IPS-18a (cell line): ENCODE data around the gene MEPCE.

Source experiments
- H3K27ac ChIP-seq: one replicate; pipeline ENCODE4 v1.5.1; 2013; ENCODE audit warnings: low read length
- H3K27me3 ChIP-seq: one replicate; pipeline ENCODE4 v1.6.1; 2013; ENCODE audit warnings: mild to moderate bottlenecking, low read length; ENCODE audit not compliant: control insufficient read depth, insufficient read depth
- H3K36me3 ChIP-seq: one replicate; pipeline ENCODE4 v1.6.1; 2013; ENCODE audit warnings: low read depth, low read length; ENCODE audit not compliant: control insufficient read depth
- H3K4me1 ChIP-seq: one replicate; pipeline ENCODE4 v1.6.1; 2013; ENCODE audit warnings: low read depth, low read length; ENCODE audit not compliant: control insufficient read depth
- H3K4me3 ChIP-seq: one replicate; pipeline ENCODE4 v1.5.1; 2013; ENCODE audit warnings: low read length
- H3K9ac ChIP-seq: one replicate; pipeline ENCODE4 v1.6.1; 2013; ENCODE audit warnings: mild to moderate bottlenecking, low read length, moderate library complexity
- H3K9me3 ChIP-seq: one replicate; pipeline ENCODE4 v1.6.1; 2013; ENCODE audit warnings: low read depth, low read length; ENCODE audit not compliant: control insufficient read depth

MEPCE gene

DNA sequence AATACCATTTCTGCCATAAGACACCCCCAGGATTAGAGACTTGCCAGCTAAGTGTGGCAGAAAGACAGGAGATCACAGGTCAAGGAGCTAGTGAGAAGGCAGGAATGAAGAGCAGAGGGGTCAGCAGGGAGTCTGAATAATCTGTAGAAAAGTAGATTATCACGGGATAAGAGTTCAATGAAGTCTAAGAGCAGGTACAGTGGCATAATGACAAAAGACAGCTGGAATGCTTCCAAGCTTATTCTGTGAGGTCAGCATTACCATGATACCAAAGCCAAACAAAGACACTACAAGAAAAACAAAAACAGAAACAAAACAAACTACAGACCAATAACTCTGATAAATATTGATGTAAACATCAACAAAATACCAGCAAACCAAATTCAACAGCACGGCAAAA, 35.6 kb upstream of the MEPCE start:
- Histone ChIP-seq H3K27ac (no peak overlapping the region), H3K9ac (no peak overlapping the region), H3K4me1 (no peaks in the 10 kb centered on the region), H3K9me3 (no peaks in the 10 kb centered on the region), H3K27me3 (no peaks in the 10 kb centered on the region), H3K36me3 (no peaks in the 10 kb centered on the region), H3K4me3 (no peak overlapping the region)

- H3K9ac ChIP-seq: no peak overlapping the region
- no peaks in the 10 kb centered on the region for H3K9me3 ChIP-seq
- H3K27me3 ChIP-seq: no peaks in the 10 kb centered on the region
- H3K27ac ChIP-seq: no peak overlapping the region
- H3K36me3 ChIP-seq: no peaks in the 10 kb centered on the region
- no peak overlapping the region for H3K4me3 ChIP-seq
- no peaks in the 10 kb centered on the region for H3K4me1 ChIP-seq
These were observed 33.1 kb upstream of the MEPCE start for GRCh38 chr7:100396421-100396982.

DNA sequence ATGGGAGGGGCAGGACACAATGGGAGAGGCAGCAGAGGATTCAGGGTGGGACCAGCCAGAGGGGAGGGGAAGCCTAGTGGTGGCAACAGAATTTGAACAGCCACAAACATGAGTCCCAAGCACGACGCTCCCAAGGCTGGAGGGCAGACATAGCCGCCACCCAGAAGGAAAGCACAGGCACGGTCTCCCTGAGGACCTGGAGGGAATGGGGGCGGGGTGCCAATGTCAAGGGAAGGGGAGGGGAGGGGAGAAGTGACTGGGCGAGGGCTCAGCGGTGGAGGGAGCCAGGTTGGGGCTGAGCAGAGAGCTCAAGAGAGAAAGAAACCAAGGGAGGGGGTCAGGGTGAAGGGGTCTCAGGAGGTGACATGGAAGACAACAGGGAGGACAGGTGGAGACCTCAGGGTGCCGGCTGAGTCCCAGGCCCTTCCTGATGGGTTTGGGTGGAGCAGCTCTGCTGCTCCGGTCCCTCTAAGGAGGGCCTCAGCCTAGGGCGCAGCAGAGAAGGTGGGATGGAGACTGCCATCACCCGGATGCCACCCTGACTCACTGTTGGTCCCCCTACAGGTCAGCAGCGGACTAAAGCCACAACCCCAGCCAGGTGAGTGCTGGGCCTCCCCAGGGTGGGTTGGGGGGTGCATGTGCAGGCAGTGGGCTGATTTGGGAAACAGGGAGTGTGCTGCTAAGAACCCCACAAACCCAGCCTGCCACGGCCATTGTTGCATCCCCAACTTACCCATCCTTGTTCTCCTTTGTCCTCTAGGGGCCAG, 32.1 kb upstream of the MEPCE start:
- H3K4me3 ChIP-seq: no peak overlapping the region
- H3K4me1 ChIP-seq: no peaks in the 10 kb centered on the region
- H3K9me3 ChIP-seq: no peaks in the 10 kb centered on the region
- H3K27ac ChIP-seq: no peak overlapping the region
- no peaks in the 10 kb centered on the region for H3K36me3 ChIP-seq
- H3K9ac ChIP-seq: no peak overlapping the region
- H3K27me3 ChIP-seq: no peaks in the 10 kb centered on the region

DNA sequence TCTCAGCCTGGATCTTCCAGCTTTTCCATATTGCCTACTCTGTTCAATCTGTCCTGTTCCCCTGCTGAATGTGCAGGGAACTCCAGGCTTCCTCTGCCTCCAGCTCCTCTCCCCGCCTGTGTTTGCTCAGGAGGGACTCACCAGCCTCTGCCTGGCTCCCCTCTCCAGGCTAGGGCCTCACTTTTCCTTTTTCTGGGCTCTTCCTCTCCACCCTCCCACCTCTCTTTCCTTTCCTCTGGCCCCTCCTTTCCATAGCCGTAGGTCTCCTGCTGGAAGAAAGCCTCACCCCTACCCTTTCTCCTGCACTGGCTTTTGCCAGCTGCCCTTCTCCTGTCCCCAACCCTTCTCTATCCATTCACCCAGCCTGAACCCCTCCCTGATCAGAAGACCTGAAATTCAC, 31.4 kb upstream of the MEPCE start:
- Histone ChIP-seq H3K4me1 (no peaks in the 10 kb centered on the region), H3K36me3 (no peaks in the 10 kb centered on the region), H3K9ac (no peak overlapping the region), H3K9me3 (no peaks in the 10 kb centered on the region), H3K4me3 (no peak overlapping the region), H3K27me3 (no peaks in the 10 kb centered on the region), H3K27ac (no peak overlapping the region)

DNA sequence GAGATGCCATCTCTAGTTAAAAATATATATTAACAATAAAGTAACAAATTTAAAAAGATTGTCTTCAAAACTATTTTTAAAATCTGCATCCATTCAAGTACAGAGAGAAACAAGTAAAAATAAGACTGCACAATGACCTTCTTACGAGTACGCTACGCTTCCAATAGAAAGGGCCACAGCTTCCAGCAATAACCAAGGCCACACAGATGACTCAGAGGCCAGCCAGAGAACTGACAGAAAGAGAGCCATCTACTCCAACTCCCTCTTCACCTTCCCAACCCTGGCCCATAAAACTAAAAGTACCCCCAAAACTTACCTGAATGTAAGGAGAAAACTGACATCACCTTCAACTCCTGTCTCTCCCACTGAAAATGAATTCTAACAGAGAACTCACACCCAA, 29.6 kb upstream of the MEPCE start:
- H3K4me3 ChIP-seq: no peak overlapping the region
- H3K27me3 ChIP-seq: no peaks in the 10 kb centered on the region
- no peaks in the 10 kb centered on the region for H3K36me3 ChIP-seq
- no peak overlapping the region for H3K27ac ChIP-seq
- H3K9ac ChIP-seq: no peak overlapping the region
- no peaks in the 10 kb centered on the region for H3K4me1 ChIP-seq
- no peaks in the 10 kb centered on the region for H3K9me3 ChIP-seq

DNA sequence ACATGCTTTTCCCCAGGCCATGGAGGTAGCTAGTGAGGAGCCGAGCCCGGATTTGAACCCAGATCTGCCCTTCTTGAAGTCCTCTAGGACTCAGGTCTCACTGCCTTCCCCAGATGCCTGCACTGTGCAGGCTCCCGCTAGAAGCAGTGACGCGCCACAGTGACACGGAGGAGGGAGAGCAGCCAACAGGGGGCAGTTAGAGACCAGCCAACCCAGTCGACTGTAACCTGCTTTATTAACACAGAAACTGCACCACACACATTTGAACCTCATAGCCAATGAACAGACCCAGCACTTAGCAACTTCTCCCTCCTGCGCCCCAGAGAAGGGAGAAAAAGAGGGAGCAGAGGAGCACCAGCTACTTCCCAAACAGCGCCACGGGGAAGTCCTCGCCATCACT, 29.0 kb upstream of the MEPCE start:
- no peaks in the 10 kb centered on the region for H3K27me3 ChIP-seq
- no peaks in the 10 kb centered on the region for H3K4me1 ChIP-seq
- no peak overlapping the region for H3K4me3 ChIP-seq
- H3K9ac ChIP-seq: no peak overlapping the region
- H3K27ac ChIP-seq: no peak overlapping the region
- no peaks in the 10 kb centered on the region for H3K36me3 ChIP-seq
- H3K9me3 ChIP-seq: no peaks in the 10 kb centered on the region

- Histone ChIP-seq H3K9me3 (no peaks in the 10 kb centered on the region), H3K4me3 (no peak overlapping the region), H3K4me1 (no peaks in the 10 kb centered on the region), H3K36me3 (no peaks in the 10 kb centered on the region), H3K27me3 (no peaks in the 10 kb centered on the region), H3K27ac (no peak overlapping the region), H3K9ac (no peak overlapping the region)
These were observed 27.8 kb upstream of the MEPCE start for GRCh38 chr7:100401811-100402210.

DNA sequence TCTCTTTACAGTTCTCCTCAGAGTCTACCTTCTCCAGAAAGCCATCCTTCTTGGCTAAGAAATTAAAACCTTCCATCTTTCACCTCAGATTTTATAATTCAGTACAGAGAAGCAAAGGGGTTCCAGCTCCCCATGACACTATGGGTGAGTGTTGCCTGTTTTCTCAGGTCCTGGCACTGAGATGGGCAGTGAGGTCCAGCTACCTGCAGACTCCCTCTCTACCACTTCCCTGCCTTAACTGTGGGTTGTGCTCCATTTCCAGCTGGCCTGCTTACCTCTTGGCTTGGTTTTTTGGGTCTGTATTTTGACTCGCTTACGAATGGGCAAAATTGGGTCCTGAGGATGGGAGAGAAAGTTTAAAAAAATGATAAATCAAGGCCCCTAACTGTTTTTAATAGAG, 27.4 kb upstream of the MEPCE start:
- Histone ChIP-seq H3K4me3 (no peak overlapping the region), H3K9me3 (no peaks in the 10 kb centered on the region), H3K36me3 (no peaks in the 10 kb centered on the region), H3K27ac (no peak overlapping the region), H3K27me3 (no peaks in the 10 kb centered on the region), H3K9ac (no peak overlapping the region), H3K4me1 (no peaks in the 10 kb centered on the region)

DNA sequence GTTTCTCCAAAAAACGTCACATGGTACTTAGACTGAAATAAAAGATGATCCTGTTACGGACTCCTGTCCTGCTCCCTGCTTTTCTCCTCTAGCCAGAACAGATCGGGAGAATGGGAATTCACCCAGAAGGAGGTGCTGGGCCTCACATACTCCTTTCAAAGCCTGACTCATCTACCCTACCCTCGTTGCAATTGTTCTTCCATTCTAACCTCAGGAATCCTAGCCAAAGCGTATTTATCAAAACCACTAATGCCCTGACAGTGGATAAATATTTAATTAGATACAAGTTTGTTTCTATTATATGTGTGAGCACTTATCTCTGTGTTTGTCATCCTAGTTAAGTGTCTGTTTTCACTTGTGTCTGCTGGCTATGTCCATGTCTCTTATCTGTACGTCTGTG, 22.9 kb upstream of the MEPCE start:
- H3K27me3 ChIP-seq: no peaks in the 10 kb centered on the region
- H3K36me3 ChIP-seq: no peaks in the 10 kb centered on the region
- no peak overlapping the region for H3K27ac ChIP-seq
- no peaks in the 10 kb centered on the region for H3K9me3 ChIP-seq
- H3K4me3 ChIP-seq: no peak overlapping the region
- no peak overlapping the region for H3K9ac ChIP-seq
- no peaks in the 10 kb centered on the region for H3K4me1 ChIP-seq

DNA sequence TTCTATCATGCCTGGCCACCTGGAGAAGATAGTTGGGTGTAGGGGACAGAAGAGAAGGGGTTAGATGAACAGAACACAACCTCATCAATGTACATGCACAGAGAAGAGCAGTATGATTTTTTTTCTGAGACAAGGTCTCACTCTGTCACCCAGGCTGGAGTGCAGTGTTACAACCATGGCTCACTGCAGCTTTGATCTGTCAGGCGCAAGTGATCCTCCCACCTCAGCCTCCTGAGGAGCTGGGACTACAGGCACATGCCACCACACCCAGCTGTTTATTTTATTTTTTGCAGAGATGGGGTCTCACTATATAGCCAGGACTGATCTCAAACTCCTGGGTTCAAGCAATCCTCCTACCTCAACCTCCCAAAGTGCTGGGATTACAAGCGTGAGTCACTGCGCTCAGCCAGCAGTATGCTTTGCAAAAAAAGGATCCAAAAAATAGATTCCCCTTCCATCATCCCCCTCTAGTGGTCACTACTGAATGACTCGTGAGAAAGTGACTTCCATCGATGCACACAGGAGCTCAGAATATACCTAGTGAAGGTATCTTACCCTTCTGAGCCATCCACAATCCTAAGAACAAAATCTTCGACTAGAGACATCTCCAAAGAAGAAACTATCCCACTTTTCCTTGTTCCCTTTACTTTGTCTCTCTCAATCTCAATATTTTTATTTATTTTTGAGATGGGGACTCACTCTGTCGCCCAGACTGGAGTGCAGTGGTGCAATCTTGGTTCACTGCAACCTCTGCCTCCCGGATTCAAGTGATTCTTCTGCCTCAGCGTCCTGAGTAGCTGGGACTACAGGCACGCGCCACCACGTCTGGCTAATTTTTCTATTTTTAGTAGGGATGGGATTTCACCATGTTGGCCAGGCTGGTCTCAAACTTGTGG, 22.1 kb upstream of the MEPCE start:
- no peak overlapping the region for H3K9ac ChIP-seq

DNA sequence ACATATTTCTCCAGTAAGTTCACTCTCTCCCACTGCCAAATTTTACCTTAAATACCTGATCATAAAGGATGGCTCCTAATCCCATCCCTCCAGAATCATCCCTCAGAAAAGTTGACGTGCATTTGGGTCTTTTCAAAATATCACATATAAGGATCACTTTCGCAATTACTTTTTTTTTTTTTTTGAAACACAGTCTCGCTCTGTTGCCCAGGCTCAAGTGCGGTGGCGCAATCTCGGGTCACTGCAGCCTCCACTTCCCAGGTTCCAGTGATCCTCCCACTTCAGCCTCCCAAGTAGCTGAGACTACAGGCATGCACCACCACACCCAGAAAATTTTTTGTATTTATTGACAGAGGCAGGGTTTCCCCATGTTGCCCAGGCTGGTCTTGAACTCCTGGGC, 18.5 kb upstream of the MEPCE start:
- no peaks in the 10 kb centered on the region for H3K27me3 ChIP-seq
- H3K27ac ChIP-seq: no peak overlapping the region
- H3K4me1 ChIP-seq: no peaks in the 10 kb centered on the region

More for the DNA sequence above, 22.1 kb upstream of the MEPCE start:
- no peak overlapping the region for H3K27ac ChIP-seq
- H3K27me3 ChIP-seq: no peaks in the 10 kb centered on the region
- H3K36me3 ChIP-seq: no peaks in the 10 kb centered on the region
- no peak overlapping the region for H3K4me3 ChIP-seq
- H3K9me3 ChIP-seq: no peaks in the 10 kb centered on the region
- H3K4me1 ChIP-seq: no peaks in the 10 kb centered on the region

More for the DNA sequence above, 18.5 kb upstream of the MEPCE start:
- no peaks in the 10 kb centered on the region for H3K9me3 ChIP-seq
- H3K36me3 ChIP-seq: no peaks in the 10 kb centered on the region
- no peak overlapping the region for H3K9ac ChIP-seq
- no peak overlapping the region for H3K4me3 ChIP-seq
